Stimulated activated CD4-positive, alpha-beta T cell treated with anti-CD3 and anti-CD28 coated beads, Interleukin-4, amount 100 ng/mL, for 24 hours (primary cell): ENCODE results near the gene NXPH1.

ENCODE experiments used
- DNase-seq: peaks from one replicate; pipeline ENCODE4 v3.0.0-alpha.2; 2020

NXPH1 gene

DNA sequence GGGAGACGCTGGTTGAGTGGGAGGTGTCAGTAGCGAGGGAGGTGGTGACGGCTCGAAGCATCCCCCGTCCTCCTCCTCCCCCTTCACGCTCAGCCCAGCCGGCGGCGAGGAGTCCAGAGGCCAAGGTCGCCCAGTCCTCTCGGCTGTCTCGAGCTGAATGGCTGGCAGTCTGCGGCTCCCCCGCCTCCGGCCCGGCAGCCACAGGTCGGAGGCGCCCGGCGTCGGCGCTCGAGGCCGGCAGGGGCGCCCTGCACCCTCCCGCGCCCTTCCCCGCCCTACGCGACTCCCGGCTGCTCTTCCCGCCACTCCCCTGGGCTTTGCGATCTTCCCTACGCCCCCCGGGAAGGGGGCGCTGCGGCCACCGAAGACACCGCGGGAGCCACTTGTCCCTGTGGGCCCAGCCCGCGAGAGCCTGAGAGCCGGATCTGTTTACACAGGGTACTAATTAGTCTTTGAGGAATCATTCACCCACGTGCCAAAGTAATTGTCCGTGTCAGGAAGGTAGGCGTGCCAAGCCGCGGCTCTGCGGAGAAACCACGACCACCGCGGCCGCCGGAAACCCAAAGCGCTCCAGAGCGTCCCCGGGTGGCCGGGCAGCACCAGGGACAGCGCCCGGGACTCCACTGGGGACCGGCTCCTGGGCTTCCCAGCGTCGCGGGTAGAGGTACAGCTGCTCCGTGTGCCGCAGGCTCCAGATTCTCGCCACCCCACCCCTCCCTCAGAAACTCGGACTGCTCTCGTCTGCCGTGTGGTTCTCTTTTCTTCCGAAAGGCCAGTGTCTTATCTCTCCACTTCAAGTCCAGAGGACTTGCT lies at the start of gene NXPH1:
Gene NXPH1, plus strand, starts transcription at position 133 of the 813 bp plus-strand sequence.
- no peak for DNase-seq

DNA sequence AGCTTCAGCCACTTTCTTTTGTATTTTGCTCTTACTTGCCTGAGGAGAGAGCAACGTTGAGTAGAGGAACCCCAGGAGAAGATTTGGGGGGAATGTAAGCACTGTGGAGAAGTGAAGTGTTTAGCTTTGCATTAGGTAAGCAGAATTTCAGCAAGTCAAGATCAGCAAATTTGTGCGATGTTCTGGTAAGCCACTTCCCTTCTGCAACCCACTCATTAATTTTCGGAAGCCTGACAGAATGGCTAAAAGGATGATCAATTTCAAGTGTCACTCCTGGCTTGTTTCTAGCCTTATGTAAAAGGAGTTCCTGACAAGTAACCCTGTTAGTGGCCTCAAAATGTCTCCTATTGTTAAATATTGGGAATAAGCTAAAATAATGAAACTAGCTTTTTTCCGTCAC lies 48.5 kb upstream of the NXPH1 start:
- DNase-seq: no peak

DNA sequence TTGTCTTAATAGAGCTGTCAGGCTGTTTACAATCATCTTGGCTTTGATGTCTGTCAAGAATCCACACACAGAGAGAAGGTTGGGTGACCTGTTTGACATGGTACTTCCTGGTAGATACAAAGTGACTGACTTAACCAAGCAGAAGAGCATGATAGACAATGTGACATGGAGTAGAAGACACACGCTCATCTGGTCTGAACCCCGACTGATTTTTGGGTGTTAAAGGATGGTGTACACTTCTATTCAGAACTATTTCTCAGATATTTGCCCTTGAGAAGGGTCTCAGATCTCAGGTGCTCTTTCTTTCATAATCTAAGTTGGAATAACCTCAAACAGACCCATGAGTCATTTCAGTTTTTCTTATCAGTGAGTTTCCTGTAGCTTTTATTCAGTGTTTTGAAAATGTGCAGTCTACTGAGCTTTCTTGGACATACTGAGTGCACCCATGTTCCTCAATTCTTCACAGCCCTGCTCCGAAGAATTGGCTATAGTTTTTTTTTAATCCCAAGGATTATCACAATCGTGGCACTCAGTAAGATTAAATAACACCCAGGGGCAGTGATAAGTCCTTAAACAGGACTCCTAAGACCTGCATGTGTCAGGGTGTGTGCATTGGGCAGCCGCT lies 46.4 kb upstream of the NXPH1 start:
- no peak for DNase-seq

DNA sequence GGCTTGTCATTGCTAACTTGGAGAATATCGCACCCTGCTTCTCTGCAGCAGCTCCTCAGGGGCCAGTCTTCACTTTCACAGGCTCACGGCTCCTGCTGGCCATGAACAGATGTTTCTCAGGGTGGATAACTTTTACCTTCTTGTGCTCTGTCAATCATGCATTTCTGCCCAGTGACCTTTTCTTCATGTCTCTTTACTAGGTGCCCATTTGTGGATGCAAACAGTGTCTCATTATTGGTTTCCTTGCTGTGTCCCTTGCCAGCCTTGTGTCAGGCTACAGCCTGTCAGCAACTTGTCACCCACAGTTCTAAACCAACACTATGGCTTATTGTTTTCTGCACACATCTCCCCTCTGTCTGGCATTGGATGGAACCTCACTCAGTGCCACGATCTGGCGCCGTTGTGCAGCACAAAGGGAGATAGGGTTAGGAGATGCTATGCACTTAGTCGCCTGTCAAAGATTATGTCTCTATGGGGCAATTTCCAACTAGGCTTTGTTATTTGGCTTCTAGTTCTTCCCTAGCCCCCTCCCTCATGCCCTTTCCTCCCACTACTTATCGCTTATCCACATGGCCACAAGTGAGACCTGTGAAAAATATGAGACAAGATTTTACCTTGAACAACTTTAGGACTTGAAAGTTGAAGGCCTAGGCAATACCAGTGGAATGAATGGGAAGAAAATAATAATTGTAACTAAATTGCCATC lies 45.7 kb upstream of the NXPH1 start:
- DNase-seq: no peak

DNA sequence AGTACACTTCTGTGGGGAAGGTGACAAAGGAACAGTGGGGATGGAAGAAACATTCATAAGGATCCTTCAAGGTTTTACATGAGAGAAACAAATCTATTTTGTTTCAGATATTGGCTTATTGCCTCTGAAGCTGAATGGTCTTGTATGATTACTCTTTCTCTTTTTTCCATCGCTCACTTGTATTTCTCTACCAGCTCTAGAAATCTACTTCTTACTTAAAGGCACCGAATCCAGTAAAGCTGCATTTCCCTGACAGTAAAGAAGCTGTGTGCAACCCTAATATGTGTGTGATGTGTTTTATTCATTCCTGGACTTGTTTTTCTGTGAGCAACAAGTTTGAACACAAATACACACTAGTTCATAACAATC lies 45.2 kb upstream of the NXPH1 start:
- no peak for DNase-seq

DNA sequence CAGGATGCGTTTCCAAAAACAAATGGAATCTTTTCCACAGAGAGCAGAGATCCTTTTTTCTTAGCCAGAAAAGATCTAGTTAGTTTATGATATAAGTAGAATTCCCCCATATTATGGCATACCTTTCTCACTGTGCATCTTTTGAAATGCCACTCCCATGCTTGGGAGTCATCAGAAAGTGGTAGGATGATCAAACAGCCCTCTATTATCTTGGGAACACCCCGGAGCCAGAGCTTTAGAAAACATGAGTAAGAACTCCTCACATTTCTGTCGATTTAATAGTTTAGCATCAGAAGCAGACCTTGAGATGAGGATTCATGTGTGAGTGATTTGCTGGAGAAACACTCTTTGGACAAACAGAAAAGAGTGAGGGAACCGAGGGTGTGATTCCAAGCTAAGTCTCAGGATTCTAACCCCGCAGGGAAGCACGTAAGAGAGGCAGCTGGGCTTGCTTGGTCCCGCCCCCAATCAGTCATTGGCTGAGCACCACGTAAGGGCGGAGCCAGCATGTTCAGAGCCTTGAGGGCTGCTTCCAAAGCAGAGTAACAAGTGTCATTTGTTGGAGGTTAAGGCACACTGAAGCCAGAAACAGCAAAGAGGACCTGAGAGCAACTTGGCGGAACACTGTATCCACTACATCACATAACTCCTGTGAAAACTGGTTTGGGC lies 43.7 kb upstream of the NXPH1 start:
- no peak for DNase-seq

DNA sequence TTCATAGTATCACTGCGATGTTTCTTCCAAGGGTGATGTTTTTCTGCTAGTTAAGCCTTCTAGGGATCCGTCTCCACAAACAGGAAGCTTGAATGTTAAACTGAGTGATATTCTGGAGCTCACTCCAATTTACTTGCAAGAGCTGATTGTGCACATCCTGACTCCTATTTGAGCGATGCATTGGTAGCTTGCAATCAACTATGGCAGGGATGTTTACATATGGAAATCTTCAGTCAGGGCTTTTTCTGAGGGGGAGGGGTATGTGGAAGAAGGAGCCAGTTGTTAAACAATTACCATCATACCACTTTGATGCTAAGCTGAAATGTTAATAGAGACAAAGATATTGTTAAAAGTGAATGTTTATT lies 43.2 kb upstream of the NXPH1 start:
- no peak for DNase-seq

DNA sequence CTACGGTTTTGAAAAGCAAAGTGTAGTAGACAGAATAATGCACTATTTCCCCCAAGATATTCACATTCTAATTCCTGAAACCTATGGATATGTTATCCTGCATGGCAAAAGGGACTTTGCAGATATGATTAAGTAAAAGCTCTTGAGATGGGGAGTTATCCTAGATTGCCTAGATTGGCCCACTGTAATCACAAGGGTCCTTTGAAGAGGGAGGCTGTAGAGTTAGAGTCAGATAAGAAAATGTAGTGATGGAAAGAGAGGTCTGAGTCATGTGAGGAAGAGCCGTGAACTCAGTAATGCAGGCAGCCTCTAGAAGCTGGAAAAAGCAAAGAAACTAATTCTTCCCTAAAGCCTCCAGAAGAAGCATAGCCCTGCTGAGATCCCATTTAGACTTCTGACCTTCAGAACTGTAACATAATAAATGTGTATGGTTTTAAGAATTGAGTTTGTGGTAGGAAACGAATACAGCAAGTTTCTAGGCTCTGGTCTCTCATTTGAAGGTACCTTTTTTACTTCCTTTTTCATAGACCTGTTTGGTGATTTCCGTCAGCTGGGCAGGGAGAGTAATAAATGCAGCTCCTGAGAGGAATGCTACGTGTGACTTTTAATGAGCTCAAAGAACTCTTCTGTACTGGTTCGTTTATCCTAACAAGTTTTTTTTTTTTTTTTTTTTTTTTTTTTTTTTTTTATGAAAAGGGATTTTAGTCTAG lies 41.9 kb upstream of the NXPH1 start:
- no peak for DNase-seq

DNA sequence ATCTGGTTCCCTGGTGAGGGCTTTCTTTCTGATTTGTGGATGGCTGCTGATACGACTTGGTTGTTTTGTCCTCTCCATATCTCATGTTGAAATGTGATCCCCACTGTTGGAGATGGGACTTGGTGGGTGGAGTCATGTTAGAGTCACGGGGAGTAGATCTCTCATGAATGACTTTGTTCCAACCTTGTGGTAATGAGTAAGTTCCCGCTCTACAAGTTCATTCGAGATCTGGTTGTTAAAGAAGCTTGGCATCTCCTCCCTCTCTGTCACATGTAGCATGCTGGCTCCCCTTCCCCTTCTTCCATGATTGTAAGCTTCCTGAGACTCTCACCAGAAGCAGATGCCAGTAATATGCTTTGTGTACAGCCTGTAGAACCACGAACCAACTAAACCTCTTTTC lies 37.1 kb upstream of the NXPH1 start:
- DNase-seq: no peak

DNA sequence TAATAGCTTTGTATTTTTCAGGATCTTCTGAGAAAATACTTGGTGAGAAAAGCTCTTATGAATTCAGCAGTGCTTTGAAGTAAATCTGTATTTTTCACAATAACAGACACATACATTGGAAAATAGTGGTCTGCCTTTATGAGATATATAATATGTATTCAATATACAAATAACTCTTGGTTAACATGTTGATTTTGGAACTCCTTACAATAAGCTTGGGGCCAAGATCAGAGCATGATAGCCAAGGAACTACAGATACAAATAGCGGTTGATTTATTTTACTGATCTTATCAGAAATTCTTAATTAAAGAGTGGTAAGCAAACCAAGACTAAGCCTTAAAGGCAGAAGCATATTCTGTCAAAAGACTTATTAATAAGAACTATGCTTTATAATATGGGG lies 24.5 kb upstream of the NXPH1 start:
- DNase-seq: no peak

DNA sequence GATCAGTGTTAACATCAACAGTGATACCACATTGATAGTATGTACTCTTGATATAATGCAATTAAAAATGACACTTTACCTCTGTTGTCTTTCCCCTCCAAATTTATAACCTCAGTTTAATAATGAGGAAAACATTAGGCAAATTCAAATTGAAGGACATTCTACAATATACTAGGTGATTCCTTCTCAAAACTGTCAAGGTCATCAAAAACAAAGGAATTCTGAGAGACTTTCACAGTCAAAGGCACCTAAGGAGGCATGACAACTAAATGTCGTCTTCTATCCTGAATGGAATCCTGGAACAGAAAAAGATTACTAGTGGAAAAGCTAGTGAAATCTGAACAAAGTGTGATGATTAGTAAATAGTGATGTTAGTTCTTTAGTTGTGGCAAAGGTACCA lies 22.3 kb upstream of the NXPH1 start:
- no peak for DNase-seq

DNA sequence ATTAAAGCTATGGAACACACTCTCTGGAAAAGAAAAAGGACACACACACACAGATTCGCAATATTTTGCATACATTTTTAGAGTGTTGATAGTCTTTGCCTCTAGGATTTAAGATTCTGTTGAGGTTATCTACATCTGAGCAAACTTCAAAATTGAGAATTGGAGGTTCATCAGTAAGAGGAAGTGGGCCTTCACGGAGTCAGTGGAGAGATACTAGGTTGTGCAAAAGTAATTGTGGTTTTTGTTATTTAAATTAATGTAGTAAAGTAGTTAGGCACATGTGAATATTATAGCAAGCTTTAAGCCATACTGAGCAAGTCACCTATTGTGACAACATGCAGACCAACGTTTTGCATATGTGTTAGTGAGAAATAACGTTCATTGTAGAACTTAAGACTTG lies 19.8 kb upstream of the NXPH1 start:
- no peak for DNase-seq

DNA sequence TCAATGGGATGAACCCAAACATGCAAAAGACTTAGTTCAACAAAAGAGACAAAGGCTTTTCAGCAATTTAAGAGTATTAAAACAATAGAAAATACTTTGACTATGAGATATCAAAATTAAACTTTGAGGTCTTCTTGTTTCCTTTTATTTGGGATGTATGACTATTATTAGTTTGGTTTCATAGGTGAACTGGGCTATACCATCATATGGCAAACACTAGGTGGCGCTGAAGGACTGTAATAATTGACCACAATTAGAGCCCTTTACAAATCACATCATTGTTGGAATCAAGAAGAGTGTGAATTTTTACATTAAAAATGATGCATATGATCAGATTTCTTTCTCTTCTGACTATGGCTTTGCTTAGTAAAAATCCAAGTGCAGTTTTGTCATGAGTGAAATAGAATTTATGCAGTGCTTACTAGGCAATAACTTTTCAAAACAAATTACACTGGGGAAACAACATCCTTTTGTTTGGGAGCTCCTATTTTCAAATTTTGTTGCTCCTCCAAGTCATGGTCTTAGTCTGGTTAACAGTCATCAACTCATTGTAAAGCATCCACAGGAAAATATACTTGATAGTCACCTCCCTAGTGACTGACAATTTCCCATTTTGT lies 14.7 kb upstream of the NXPH1 start:
- DNase-seq: peak; percentile 59

DNA sequence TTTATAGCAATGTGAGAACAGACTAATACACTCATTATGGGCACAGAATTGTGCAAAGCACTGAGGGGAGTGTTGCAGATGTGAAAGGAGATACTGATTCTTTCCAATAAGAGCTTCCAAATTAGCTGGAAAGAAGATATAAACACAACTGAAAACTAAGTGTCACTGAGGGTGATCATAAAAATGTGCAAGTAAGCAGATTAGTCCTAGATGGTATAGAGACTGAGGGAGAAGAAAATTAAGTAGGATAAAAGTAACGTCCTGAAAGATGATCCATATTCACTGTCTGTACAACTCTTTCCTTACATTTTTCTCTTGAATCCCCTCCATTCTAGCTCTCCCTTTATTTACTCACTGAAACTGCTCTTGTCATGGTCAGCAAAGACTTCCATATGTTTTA lies 11.2 kb upstream of the NXPH1 start:
- no peak for DNase-seq

DNA sequence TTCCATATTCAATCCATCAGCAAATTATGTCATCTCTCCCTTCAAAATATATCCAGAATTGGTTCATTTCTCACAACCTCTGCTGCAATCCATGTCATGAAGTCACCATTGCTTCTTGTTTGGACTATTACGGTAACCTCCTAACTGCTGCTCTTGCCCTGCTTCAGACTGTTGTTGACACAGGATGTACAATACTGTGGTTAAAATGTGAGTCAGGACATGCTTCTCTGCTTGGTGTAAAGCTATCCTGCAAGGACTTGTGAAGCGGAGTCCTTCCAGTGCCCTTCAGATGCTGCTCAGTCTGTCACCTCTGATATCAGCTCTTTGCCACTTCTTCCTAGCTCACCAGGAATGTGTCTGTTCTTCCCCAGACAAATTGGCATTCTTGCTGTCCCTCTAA lies 10.4 kb upstream of the NXPH1 start:
- no peak for DNase-seq

DNA sequence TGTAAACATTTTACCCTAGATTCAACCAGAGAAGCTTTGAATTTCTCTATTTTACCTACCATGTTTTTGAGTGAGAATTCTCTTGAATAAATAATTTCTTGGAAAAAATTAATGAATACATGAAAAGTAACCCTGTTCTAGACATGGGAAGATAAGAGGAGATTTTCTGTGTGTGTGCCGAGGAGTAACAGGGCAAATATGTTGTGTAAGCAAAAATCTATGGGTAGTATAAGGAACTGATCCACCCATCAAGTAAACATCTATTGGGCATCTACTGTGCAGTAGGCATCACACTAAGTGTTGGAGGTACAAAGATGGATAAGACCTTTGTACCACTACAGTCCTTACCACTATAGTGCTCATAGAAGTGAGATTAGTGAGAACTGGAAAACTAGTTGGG lies 8.2 kb upstream of the NXPH1 start:
- no peak for DNase-seq

DNA sequence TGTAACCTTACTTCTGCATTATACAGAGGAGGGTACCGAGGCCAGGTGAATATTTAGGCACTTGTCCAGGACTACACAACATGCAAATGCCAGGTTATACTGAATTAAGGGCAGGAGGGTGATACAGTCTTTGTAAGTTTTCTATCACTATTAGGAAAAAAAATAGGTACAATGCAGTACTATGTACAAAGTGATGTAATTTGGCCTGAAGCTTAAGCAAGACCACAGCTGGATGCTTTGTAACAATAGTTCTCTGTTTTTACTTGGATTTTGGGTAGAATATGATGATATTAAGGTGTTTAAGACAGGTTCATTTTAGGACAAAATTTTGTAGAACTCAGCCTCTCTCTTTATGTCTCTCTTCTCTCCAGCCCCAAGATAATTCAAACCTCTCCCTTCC lies 2.8 kb upstream of the NXPH1 start:
- DNase-seq: no peak

DNA sequence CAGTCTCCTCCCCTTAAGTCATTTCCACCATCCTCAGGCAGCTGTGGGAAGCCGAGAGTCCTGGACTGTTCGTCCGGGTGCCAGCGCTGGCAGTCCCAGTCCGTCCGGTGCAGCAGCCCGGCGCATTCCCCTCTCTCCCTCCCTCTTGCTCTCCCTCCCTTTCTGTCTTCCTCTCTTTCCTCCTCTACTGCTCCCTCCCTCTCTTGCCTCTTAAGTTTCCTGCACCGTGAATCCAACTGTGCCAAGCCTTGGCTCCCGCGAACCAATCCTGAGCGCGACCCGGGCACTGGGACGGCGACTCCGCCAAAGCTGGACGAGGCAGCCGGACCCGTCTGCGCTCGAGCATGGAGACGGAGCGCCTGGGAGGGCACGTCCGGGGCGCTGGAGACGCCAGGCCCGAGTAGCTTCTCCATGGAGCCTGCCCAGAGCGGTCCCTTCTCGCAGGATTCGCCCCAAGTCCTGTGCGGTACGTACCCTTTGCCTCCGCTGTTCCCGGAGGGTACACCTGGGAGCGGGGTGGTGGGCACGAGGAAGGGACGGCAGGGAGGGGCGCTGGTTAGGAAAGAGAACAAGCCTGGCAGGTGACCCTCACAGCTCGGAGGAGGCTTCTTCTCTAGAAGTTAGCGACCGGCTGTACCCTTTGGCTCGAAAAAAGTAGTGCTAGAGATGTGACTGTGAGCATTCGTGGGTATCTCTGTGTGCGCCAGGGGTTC lies 1.0 kb downstream of the NXPH1 start:
- no peak for DNase-seq

DNA sequence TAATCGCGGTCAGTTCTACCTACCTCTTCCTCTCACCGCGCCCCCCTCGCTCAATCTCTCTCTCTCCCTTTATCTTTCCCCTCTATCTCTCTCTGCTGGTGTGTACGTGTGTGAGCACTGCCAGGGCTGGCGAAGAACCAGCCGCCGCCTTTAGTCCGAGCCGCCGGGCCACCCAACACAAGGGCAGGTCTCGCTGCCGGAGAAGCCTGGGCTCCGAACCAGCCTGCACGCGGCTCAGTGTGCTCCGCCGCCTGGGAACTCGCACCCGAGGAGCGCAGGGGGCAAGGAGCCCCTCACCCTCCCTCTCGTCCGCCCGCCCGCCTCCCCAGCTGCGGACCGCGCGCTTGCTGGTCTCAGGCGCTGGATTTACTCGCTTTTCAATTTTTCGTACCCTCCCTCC lies 1.7 kb downstream of the NXPH1 start:
- no peak for DNase-seq

DNA sequence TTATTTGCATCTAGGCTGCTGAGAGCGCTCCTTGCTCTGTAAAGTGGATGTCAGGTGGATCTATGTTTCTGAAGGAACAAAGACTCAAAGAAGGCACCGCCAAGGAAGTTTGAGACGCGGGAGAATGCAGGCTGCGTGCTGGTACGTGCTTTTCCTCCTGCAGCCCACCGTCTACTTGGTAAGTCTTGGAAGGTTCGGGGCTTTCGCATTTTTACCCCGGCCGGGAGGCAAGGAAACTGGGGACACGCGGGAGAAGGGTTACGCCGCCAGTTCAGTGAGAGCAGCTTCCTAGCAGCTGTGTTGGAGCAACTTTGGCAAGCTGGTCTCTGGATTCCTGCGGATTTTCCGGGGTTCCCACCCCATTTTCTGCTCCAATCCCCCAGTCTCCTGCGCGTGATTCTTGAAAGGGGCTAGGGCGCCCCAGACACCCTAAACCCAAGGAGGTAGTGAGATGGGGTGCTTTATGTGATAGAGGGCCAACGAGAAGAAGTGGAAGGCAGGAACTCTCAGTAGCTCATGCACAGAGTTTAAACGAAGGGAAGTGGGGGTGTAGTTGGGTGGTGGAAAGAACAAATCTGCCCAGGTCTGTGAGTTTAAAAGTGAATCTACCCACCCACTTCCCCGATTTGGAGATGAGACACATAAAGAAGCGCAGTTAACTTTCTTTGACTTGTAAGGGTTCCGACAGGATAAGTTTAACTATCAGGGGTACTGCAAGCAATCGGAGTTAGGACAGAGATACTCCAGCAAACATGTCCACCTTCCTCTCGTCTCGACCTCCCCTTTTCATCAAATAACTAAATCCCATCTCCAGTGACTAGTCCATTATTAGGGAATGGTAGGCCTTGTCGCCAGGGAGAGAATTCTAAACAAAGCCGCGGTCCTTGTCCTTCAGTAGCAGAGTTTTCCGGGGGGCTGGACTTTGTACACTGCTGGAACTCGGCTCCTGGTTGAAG lies 2.5 kb downstream of the NXPH1 start:
- DNase-seq: no peak

DNA sequence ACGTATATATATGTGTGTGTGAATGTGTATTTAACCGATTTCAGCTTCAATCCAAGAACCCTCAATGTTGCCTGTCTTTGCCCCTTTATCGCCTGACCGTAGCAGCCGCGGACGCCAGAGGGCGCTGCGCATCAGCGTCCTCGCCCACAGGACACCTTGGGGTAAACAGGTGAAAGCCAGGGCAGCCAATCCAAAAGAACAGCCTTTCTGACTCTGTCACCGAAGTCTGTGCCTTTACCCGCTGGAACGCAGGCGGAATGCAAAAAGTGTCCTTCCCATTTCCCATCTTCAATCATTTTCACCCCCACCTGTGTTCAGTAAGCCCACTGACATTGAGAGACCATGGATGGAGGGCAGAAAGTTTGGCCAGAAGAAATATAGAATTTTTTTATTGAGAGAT lies 3.6 kb downstream of the NXPH1 start:
- peak; percentile 14 for DNase-seq
